ENCODE results near the gene ANKRD53. TPM values are rescaled to one million over a fixed set of nuclear protein-coding genes. Genes with fewer than 3 reads are reported as not detected.

ANKRD53 gene
- total RNA-seq, 1 donor from 2014 or later = 5.4 TPM

- Mint-ChIP-seq H3K36me3 (ENCODE audit: insufficient read depth) (peaks cover 11% of the 10 kb centered on the region), H3K4me1 (ENCODE audit: low read depth) (peaks cover 2% of the 10 kb centered on the region), H3K27me3 (no peaks in the 10 kb centered on the region), H3K27ac (no peak overlapping the region), H3K4me3 (ENCODE audit: low read depth) (no peak overlapping the region), H3K9me3 (ENCODE audit: low read depth) (no peaks in the 10 kb centered on the region)
- no peak for TF ChIP-seq CTCF (IDR thresholded peaks at IDR 0.05; ENCODE audit: unreplicated experiment)
- no peak for DNase-seq (ENCODE audit: low spot score, unreplicated experiment)
Observed at GRCh38 chr2:70982971-70983370, 4.5 kb downstream of the ANKRD53 start.

- no peaks in the 10 kb centered on the region for H3K4me1 Mint-ChIP-seq (ENCODE audit: low read depth)
- peaks cover 11% of the 10 kb centered on the region for H3K36me3 Mint-ChIP-seq (ENCODE audit: insufficient read depth)
- H3K4me3 Mint-ChIP-seq (ENCODE audit: low read depth) = no peak overlapping the region
- H3K27ac Mint-ChIP-seq = no peak overlapping the region
- no peaks in the 10 kb centered on the region for H3K9me3 Mint-ChIP-seq (ENCODE audit: low read depth)
- H3K27me3 Mint-ChIP-seq = no peaks in the 10 kb centered on the region
- no peak for DNase-seq (ENCODE audit: low spot score, unreplicated experiment)
- TF ChIP-seq CTCF (IDR thresholded peaks at IDR 0.05; ENCODE audit: unreplicated experiment) = no peak
Observed at GRCh38 chr2:70983506-70984227, 5.2 kb downstream of the ANKRD53 start.

GRCh38 chr2:70984228-70984575, 5.8 kb downstream of the ANKRD53 start:
- Mint-ChIP-seq H3K4me1 (ENCODE audit: low read depth) (no peaks in the 10 kb centered on the region), H3K27me3 (no peaks in the 10 kb centered on the region), H3K27ac (no peak overlapping the region), H3K9me3 (ENCODE audit: low read depth) (no peaks in the 10 kb centered on the region), H3K4me3 (ENCODE audit: low read depth) (no peak overlapping the region), H3K36me3 (ENCODE audit: insufficient read depth) (peaks cover 12% of the 10 kb centered on the region)
- no peak for TF ChIP-seq CTCF (IDR thresholded peaks at IDR 0.05; ENCODE audit: unreplicated experiment)
- DNase-seq (ENCODE audit: low spot score, unreplicated experiment) = no peak

DNA sequence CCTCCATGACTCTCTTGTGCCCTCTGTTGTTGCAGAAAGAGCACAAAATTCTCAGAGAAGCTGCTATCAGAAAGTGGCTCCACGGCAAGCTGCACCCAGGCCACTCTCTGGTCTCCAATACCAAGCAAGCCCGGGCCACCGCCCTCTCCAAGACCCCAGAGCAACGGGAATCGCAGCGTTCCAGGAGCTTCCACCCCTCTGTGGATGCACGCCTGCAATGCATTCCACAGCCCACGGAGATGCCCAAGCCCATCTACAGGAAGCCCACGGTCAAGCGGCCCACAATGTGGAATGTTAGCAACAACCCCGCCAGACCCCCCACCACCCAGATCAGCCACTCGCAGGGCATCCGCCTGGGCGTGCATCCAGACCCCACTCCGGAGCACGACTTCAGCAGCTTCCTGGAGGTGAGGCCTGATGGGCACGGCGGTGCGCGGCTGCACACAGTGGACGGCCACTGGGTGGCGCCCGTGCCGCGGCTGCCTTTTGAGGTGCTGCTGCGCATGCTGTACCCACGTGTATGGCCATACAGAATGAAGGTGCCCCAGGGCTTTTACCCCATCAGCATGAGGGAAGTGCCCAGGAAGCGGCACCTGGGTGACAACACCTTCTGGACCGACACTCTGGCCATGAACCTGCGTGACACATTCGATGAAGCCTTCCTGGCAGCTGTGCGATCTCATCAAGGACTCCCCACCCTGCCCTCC, 6.3 kb downstream of the ANKRD53 start:
- Mint-ChIP-seq H3K4me3 (ENCODE audit: low read depth) (no peak overlapping the region), H3K4me1 (ENCODE audit: low read depth) (no peaks in the 10 kb centered on the region), H3K27me3 (no peaks in the 10 kb centered on the region), H3K36me3 (ENCODE audit: insufficient read depth) (peaks cover 14% of the 10 kb centered on the region), H3K9me3 (ENCODE audit: low read depth) (no peaks in the 10 kb centered on the region), H3K27ac (no peak overlapping the region)
- peak; percentile 87 for TF ChIP-seq CTCF (IDR thresholded peaks at IDR 0.05; ENCODE audit: unreplicated experiment)
- DNase-seq (ENCODE audit: low spot score, unreplicated experiment) = peak; percentile 61

DNA sequence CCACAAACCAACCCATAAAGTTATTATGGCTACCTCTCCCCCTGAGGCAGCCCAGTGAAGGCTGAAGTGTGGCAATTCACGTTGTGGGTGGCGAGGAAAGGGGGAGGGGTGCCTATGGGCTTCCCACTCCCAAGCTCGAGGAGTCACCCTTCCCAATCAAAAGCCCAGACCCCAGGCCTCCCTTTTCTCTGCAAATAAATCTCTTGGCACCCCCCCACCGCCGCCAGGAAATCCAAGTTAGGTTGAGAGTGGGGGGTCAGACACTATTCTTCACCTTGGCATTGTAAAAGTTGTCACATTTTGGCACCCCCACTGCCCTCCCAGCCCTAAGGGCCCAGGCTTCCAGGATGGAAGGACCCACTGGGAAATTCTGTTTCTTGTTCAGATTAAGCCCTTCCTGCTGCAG, 6.9 kb downstream of the ANKRD53 start:
- H3K4me3 Mint-ChIP-seq (ENCODE audit: low read depth) = no peak overlapping the region
- DNase-seq (ENCODE audit: low spot score, unreplicated experiment) = no peak
- peaks cover 14% of the 10 kb centered on the region for H3K36me3 Mint-ChIP-seq (ENCODE audit: insufficient read depth)
- no peak for TF ChIP-seq CTCF (IDR thresholded peaks at IDR 0.05; ENCODE audit: unreplicated experiment)
- H3K27me3 Mint-ChIP-seq = no peaks in the 10 kb centered on the region
- H3K27ac Mint-ChIP-seq = no peak overlapping the region
- H3K9me3 Mint-ChIP-seq (ENCODE audit: low read depth) = no peaks in the 10 kb centered on the region
- no peaks in the 10 kb centered on the region for H3K4me1 Mint-ChIP-seq (ENCODE audit: low read depth)
